ENCODE measurements around the gene STKLD1.

- TF ChIP-seq CTCF (IDR thresholded peaks at IDR 0.05), result no peak
- TF ChIP-seq POLR2A (IDR thresholded peaks at IDR 0.05), result no peak
These were observed 67.1 kb downstream of the STKLD1 start for GRCh38 chr9:133443248-133443647.

All from lower leg skin (tissue), 3 donors.